Body of pancreas (tissue), 4 donors: Measurements from ENCODE around the gene WDFY3. TPM values are rescaled to one million over a fixed set of nuclear protein-coding genes. Genes with fewer than 3 reads are reported as not detected.
"Not testable (repeated sequence)": the region's sequence is repeated elsewhere in the genome, so short reads cannot be mapped to it uniquely, and the experiment has no call there.

Experiments used
- ATAC-seq: fragments of 150-250 bp; one replicate; pipeline ENCODE4 v1.9.1; 2016
- DNase-seq, 4 donors: peaks; one replicate each; pipeline ENCODE4 v3.0.0-alpha.2; 2019
- H3K27ac ChIP-seq, 4 donors: fragments of 200-600 bp; sonication (generic); 1 replicate in 3 of 4; 2 replicates in 1 of 4; pipeline versions ENCODE4 v1.5.1 to v1.6.1; 2016 to 2019; ENCODE audit warnings: mild to moderate bottlenecking in 1 of 4, mixed read lengths in 1 of 4, moderate library complexity in 1 of 4
- H3K27me3 ChIP-seq, 2 donors: fragments of 200-600 bp; sonication (generic); one replicate each; pipeline ENCODE4 v1.6.0; 2016; ENCODE audit warnings: mild to moderate bottlenecking in 1 of 2
- H3K36me3 ChIP-seq, 2 donors: fragments of 200-600 bp; sonication (generic); replicated peaks in 1 of 2; 2 replicates each; pipeline ENCODE4 v1.5.1; 2016; ENCODE audit warnings: low read depth in 2 of 2; ENCODE audit not compliant: insufficient read depth in 1 of 2
- H3K4me1 ChIP-seq: fragments of 200-600 bp; sonication (generic); one replicate; pipeline ENCODE4 v1.6.0; 2016
- H3K4me3 ChIP-seq, 2 donors: fragments of 200-600 bp; sonication (generic); 1 replicate in 1 of 2; 2 replicates in 1 of 2; pipeline ENCODE4 v1.5.1; 2016 to 2019
- H3K9me3 ChIP-seq, 3 donors: fragments of 200-600 bp; sonication (generic); 1 replicate in 2 of 3; 2 replicates in 1 of 3; pipeline ENCODE4 v1.5.1; 2016
- CTCF ChIP-seq, 7 experiments: fragments of 450-650 bp in 4 of 7; fragments of 200-600 bp in 3 of 7; sonication (generic) in 3 of 7; IDR thresholded peaks; one replicate each; pipeline ENCODE4 v1.5.1; 2016 to 2019; ENCODE audit warnings: antibody characterized with exemption in 7 of 7
- POLR2A ChIP-seq, 3 donors: fragments of 450-650 bp; IDR thresholded peaks; one replicate each; pipeline ENCODE4 v1.6.1; 2016; ENCODE audit warnings: antibody characterized with exemption in 3 of 3, mild to moderate bottlenecking in 2 of 3
- WGBS, 2 donors: methylation state at CpG; one replicate each; pipeline ENCODE4 v1.1.5; 2017; 5-methylcytosine and 5-hydroxymethylcytosine counted together
- intact Hi-C: fragments of 100-400 bp; cut with DNase I; formaldehyde crosslinking; loops from one replicate; pipeline ENCODE4 v1.15.1; 2023
- total RNA-seq, 2 donors: library from RNA; depleted of rRNA; stranded (reverse); fragments of >200 nt; gene quantifications; one replicate each; pipeline ENCODE4 v1.1.0, GENCODE V29; 2016

Gene WDFY3
- total RNA-seq, 2 donors from 2014 or later: 36.1 to 55.0 TPM

- no peaks in the 10 kb centered on the region for H3K4me1 ChIP-seq
- no peak overlapping the region for H3K27ac ChIP-seq
- peaks cover 0 to 20% of the 10 kb centered on the region in 2 donors for H3K36me3 ChIP-seq
- no peak for ATAC-seq
- DNase-seq: no peak
- no peaks in the 10 kb centered on the region for H3K27me3 ChIP-seq
- no peaks in the 10 kb centered on the region for H3K9me3 ChIP-seq
- no peak overlapping the region for H3K4me3 ChIP-seq
- TF ChIP-seq POLR2A (IDR thresholded peaks at IDR 0.05): no peak
- no peak for TF ChIP-seq CTCF (IDR thresholded peaks at IDR 0.05)
- intact Hi-C loops: no loop called here
These were observed 294.3 kb downstream of the WDFY3 start for GRCh38 chr4:84672177-84672576.

- no peak for DNase-seq
- intact Hi-C loops: no loop called here
- Histone ChIP-seq H3K36me3 (peaks cover 0 to 14% of the 10 kb centered on the region in 2 donors), H3K4me3 (no peak overlapping the region), H3K4me1 (no peaks in the 10 kb centered on the region), H3K27ac (no peak overlapping the region), H3K9me3 (no peaks in the 10 kb centered on the region), H3K27me3 (no peaks in the 10 kb centered on the region)
- ATAC-seq: no peak
- TF ChIP-seq CTCF (IDR thresholded peaks at IDR 0.05) (no peak), POLR2A (IDR thresholded peaks at IDR 0.05) (no peak)
- WGBS, 2 donors: 91 to 92% methylated on average over 1 of the region's 1 CpG
These were observed 297.3 kb downstream of the WDFY3 start for GRCh38 chr4:84669201-84669600.

GRCh38 chr4:84666439-84666838, 300.1 kb downstream of the WDFY3 start:
- H3K27ac ChIP-seq: no peak overlapping the region
- 67 to 91% methylated on average over 1 of the region's 1 CpG for WGBS, 2 donors
- DNase-seq (no peak), ATAC-seq (no peak)
- no peaks in the 10 kb centered on the region for H3K27me3 ChIP-seq
- H3K4me1 ChIP-seq: peaks cover 2% of the 10 kb centered on the region
- peaks cover 0 to 6% of the 10 kb centered on the region in 2 donors for H3K36me3 ChIP-seq
- no peak overlapping the region for H3K4me3 ChIP-seq
- intact Hi-C loops: no loop called here
- H3K9me3 ChIP-seq: no peaks in the 10 kb centered on the region
- TF ChIP-seq CTCF (IDR thresholded peaks at IDR 0.05) (no peak), POLR2A (IDR thresholded peaks at IDR 0.05) (no peak)

- H3K27ac ChIP-seq, DNase-seq, H3K9me3 ChIP-seq, H3K4me1 ChIP-seq, H3K36me3 ChIP-seq, ATAC-seq, intact Hi-C loops, H3K4me3 ChIP-seq, H3K27me3 ChIP-seq: not testable (repeated sequence)
- WGBS, 2 donors: 95 to 98% methylated on average over 8 to 19 of the region's 19 CpGs
These were observed 301.7 kb downstream of the WDFY3 start for GRCh38 chr4:84664767-84665166.

- no peaks in the 10 kb centered on the region for H3K9me3 ChIP-seq
- TF ChIP-seq POLR2A (IDR thresholded peaks at IDR 0.05) (no peak), CTCF (IDR thresholded peaks at IDR 0.05) (no peak)
- 35 to 37% methylated on average over 4 of the region's 4 CpGs for WGBS, 2 donors
- H3K27me3 ChIP-seq: no peaks in the 10 kb centered on the region
- H3K4me3 ChIP-seq: no peak overlapping the region
- H3K4me1 ChIP-seq: peaks cover 4% of the 10 kb centered on the region
- ATAC-seq (no peak), DNase-seq (no peak)
- intact Hi-C loops: no loop called here
- no peak overlapping the region for H3K27ac ChIP-seq
- H3K36me3 ChIP-seq: no peaks in the 10 kb centered on the region
These were observed 305.1 kb downstream of the WDFY3 start for GRCh38 chr4:84661191-84661939.
